Heart left ventricle (tissue), 16 donors: Measurements from ENCODE around the gene BRICD5. TPM values are rescaled to one million over a fixed set of nuclear protein-coding genes. Genes with fewer than 3 reads are reported as not detected.

Experiments used
- ATAC-seq, 4 donors: fragments of 200-7000 bp; cut with Tn5 transposase; one replicate each; pipeline ENCODE4 v1.9.1; 2020 to 2022; ENCODE audit warnings: moderate library complexity in 4 of 4, mild to moderate bottlenecking in 3 of 4, moderate number of reproducible peaks in 1 of 4
- DNase-seq, 5 donors: peaks; one replicate each; pipeline ENCODE4 v3.0.0-alpha.2; 2020
- H3K27ac ChIP-seq, 12 donors: fragments of 200-600 bp; sonication (generic) in 4 of 12; one replicate each; pipeline versions ENCODE4 v1.5.0 to v1.8.0; 2016 to 2022; ENCODE audit warnings: mild to moderate bottlenecking in 2 of 12
- H3K27me3 ChIP-seq, 9 donors: fragments of 200-600 bp; sonication (generic) in 2 of 9; one replicate each; pipeline versions ENCODE4 v1.5.1 to v1.8.0; 2016 to 2022; ENCODE audit warnings: mild to moderate bottlenecking in 3 of 9
- H3K36me3 ChIP-seq, 9 donors: fragments of 200-600 bp; sonication (generic) in 2 of 9; one replicate each; pipeline versions ENCODE4 v1.5.0 to v1.8.0; 2018 to 2022; ENCODE audit warnings: mild to moderate bottlenecking in 2 of 9
- H3K4me1 ChIP-seq, 12 donors: fragments of 200-600 bp; sonication (generic) in 4 of 12; one replicate each; pipeline versions ENCODE4 v1.5.0 to v1.8.0; 2016 to 2022; ENCODE audit warnings: mild to moderate bottlenecking in 3 of 12
- H3K4me3 ChIP-seq, 12 donors: fragments of 200-600 bp; sonication (generic) in 4 of 12; one replicate each; pipeline versions ENCODE4 v1.5.0 to v1.8.0; 2017 to 2022; ENCODE audit warnings: mild to moderate bottlenecking in 9 of 12, moderate library complexity in 4 of 12
- H3K9me3 ChIP-seq, 12 donors: fragments of 200-600 bp; sonication (generic) in 4 of 12; one replicate each; pipeline versions ENCODE4 v1.5.0 to v1.8.0; 2016 to 2022; ENCODE audit warnings: mild to moderate bottlenecking in 1 of 12
- CTCF ChIP-seq, 12 donors: fragments of 200-600 bp; sonication (generic) in 4 of 12; IDR thresholded peaks; one replicate each; pipeline versions ENCODE4 v1.5.0 to v1.8.0; 2018 to 2022; ENCODE audit warnings: antibody characterized with exemption in 12 of 12, mild to moderate bottlenecking in 5 of 12
- POLR2A ChIP-seq, 2 donors: fragments of 450-650 bp; IDR thresholded peaks; one replicate each; pipeline ENCODE4 v1.6.1; 2017; ENCODE audit warnings: antibody characterized with exemption in 2 of 2, mild to moderate bottlenecking in 2 of 2, moderate library complexity in 2 of 2
- WGBS, 4 donors: extraction: QIAGEN DNeasy Blood & Tissue Kit in 2 of 4; methylation state at CpG; one replicate each; pipeline versions ENCODE4 v1.1.5 to v1.1.7; 2013 to 2018; 5-methylcytosine and 5-hydroxymethylcytosine counted together
- intact Hi-C, 10 donors: fragments of 100-400 bp; cut with DNase I; formaldehyde crosslinking; loops; one replicate each; pipeline versions ENCODE4 v1.11.1 to v1.14.2; 2022
- polyA plus RNA-seq, 2 donors: library from polyadenylated mRNA; stranded (reverse); fragments of 200-250 nt; gene quantifications; one replicate each; pipeline ENCODE4 v1.2.3, GENCODE V29; 2013
- total RNA-seq, 9 donors: library from RNA; depleted of rRNA in 2 of 9; stranded (reverse); fragments of >200 nt in 2 of 9; fragmentation: NEBNext Ultra II Directional in 3 of 9; extraction: Animal tissue kit (Norgen Biotek cat#: 25700) in 3 of 9; gene quantifications; one replicate each; pipeline versions ENCODE4 v1.1.0 to v1.2.4, GENCODE V29; 2016 to 2023
- donor health status: ischemic (EF 13 %, LVEDD 7.1; RV severe dilation, severe dysfunction).
- donor health status: healthy with polysubstance abuse.
- donor health status: DM: no; HTN: yes; CAD: no.
- donor health status: DM: no; HTN: no; CAD: no.
- donor health status: ischemic (EF 25% LVEDD 6.9; RV normal size, moderate dysfunction).
- donor health status: ischemic (EF 25% LVEDD 5.7; RV mildly dilated, moderate dysfunction).
- donor health status: healthy.
- donor health status: DM: yes; HTN: yes; CAD: no.
- donor health status: ischemic (EF 35%, LVEDD 5.7; RV mildly dilated, moderate dysfunction).
- donor health status: nonischemic (EF 11% LVEDD 7.7; RV severe dilation, severe dysfunction).
- donor health status: DM: yes; HTN: yes; CAD: no.
- donor health status: PGD.
- donor health status: ischemic (EF 29% LVEDD 5.4; RV normal size, mild dysfunction).
- donor health status: nonischemic (EF 23%, LVEDD 6.1; RV moderate dilation, normal function).

BRICD5 gene
- total and polyA plus RNA-seq, 11 donors = 1.7 to 11.7 (median 5.5) TPM

- TF ChIP-seq POLR2A (IDR thresholded peaks at IDR 0.05) = no peak
- no peak for TF ChIP-seq CTCF (IDR thresholded peaks at IDR 0.05)
- Histone ChIP-seq H3K4me3 (no peak overlapping the region), H3K36me3 (no peaks in the 10 kb centered on the region), H3K27me3 (peaks cover 5 to 22% (median 14%) of the 10 kb centered on the region in 9 donors), H3K4me1 (peaks cover 0 to 16% (median 7%) of the 10 kb centered on the region in 12 donors), H3K27ac (no peak overlapping the region), H3K9me3 (no peaks in the 10 kb centered on the region)
- ATAC-seq (peak in 1 of 4 donors; percentile 4), DNase-seq (no peak)
- intact Hi-C loops = loop anchor here in 1 of 10 donors (10.0 kb wide), 1 partner anchor 304 kb away; no protein-coding TSS in a partner anchor
- 70 to 76% (median 75%) methylated on average over 17 to 25 of the region's 25 CpGs for WGBS, 4 donors
These were observed 19.8 kb downstream of the BRICD5 start for GRCh38 chr16:2190659-2191445.

GRCh38 chr16:2190002-2190658, 20.5 kb downstream of the BRICD5 start:
- Histone ChIP-seq H3K4me3 (no peak overlapping the region), H3K9me3 (no peaks in the 10 kb centered on the region), H3K27me3 (peaks cover 0 to 15% (median 7%) of the 10 kb centered on the region in 9 donors), H3K4me1 (peaks cover 0 to 8% (median 0%) of the 10 kb centered on the region in 12 donors), H3K27ac (no peak overlapping the region), H3K36me3 (no peaks in the 10 kb centered on the region)
- WGBS, 4 donors = 86 to 96% (median 87%) methylated on average over 12 to 24 of the region's 24 CpGs
- ATAC-seq (no peak), DNase-seq (no peak)
- TF ChIP-seq CTCF (IDR thresholded peaks at IDR 0.05) = no peak
- no peak for TF ChIP-seq POLR2A (IDR thresholded peaks at IDR 0.05)
- intact Hi-C loops = loop anchor here in 1 of 10 donors (10.0 kb wide), 1 partner anchor 305 kb away; no protein-coding TSS in a partner anchor

- DNase-seq (no peak), ATAC-seq (no peak)
- no peak for TF ChIP-seq CTCF (IDR thresholded peaks at IDR 0.05)
- TF ChIP-seq POLR2A (IDR thresholded peaks at IDR 0.05) = no peak
- WGBS, 4 donors = 90 to 97% (median 92%) methylated on average over 14 to 25 of the region's 25 CpGs
- Histone ChIP-seq H3K9me3 (no peaks in the 10 kb centered on the region), H3K4me3 (no peak overlapping the region), H3K27me3 (peaks cover 0 to 8% (median 0%) of the 10 kb centered on the region in 9 donors), H3K36me3 (no peaks in the 10 kb centered on the region), H3K27ac (no peak overlapping the region), H3K4me1 (peaks cover 0 to 6% (median 0%) of the 10 kb centered on the region in 12 donors)
- intact Hi-C loops = no loop called here
These were observed 21.3 kb downstream of the BRICD5 start for GRCh38 chr16:2189252-2189893.

- intact Hi-C loops = no loop called here
- 87 to 96% (median 94%) methylated on average over 5 to 8 of the region's 8 CpGs for WGBS, 4 donors
These were observed 22.3 kb downstream of the BRICD5 start for GRCh38 chr16:2188395-2188794.

More at GRCh38 chr16:2188395-2188794, 22.3 kb downstream of the BRICD5 start:
- DNase-seq = no peak
- Histone ChIP-seq H3K4me3 (no peak overlapping the region), H3K36me3 (no peaks in the 10 kb centered on the region), H3K9me3 (no peaks in the 10 kb centered on the region), H3K27ac (no peak overlapping the region), H3K27me3 (no peaks in the 10 kb centered on the region), H3K4me1 (peaks cover 0 to 6% (median 0%) of the 10 kb centered on the region in 12 donors)
- no peak for ATAC-seq
- TF ChIP-seq POLR2A (IDR thresholded peaks at IDR 0.05) = no peak
- TF ChIP-seq CTCF (IDR thresholded peaks at IDR 0.05) = no peak
